NCI-H524 (cell line): ENCODE data around the gene ATP6V0A4.
"Not testable (repeated sequence)": the region's sequence is repeated elsewhere in the genome, so short reads cannot be mapped to it uniquely, and the experiment has no call there.

Source experiments
- DNase-seq, 2 experiments: peaks; one replicate each; lab custom pipeline; 2025; lab: John Stamatoyannopoulos, UW

The ATP6V0A4 gene

DNA sequence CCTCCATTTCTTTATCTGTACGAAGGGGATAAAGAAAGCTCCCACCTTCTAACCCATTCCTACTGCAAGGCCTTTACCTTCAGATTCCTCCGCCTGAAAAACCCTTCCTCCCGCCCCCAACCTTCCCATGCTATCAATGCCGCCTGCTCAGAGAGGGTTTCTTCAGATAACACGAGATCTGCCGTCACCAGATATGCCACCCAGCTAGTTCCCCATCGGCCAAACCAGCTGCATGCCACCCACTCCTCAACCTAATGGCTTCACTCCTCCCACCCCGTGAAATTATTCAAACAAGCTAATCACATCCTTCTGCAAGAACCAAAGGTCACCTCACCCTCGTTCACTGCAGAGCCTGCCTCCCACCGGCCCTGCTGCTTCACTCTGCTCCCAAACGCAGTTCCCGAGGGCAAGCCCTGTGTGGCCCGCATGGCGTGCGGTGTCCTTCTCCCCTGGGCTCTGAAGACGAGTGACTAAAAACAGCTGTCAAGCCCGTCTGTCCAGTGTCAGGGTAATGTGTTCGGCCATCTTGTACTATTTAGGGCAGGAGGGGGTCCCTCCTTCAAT is 47.0 kb downstream of the ATP6V0A4 start:
- no peak for DNase-seq

DNA sequence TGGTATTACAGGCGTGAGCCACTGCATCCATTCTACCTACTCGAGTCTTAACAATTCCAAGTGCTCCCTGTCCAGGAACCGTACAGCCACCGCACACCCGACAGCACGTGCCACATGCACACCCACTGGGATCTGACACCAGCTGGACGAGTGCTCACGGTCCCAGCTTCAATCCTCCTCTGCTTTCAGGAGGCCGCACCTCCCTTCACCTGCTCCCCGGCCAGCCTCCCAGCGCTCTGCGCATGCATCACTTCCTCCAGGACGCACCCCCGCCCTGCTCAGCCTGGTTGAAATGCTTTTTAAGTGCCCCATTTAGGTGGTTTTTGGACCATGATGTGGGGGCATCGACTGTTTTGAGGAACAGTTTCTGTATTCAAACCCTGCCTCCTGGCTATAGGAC is 47.5 kb downstream of the ATP6V0A4 start:
- DNase-seq, result no peak

DNA sequence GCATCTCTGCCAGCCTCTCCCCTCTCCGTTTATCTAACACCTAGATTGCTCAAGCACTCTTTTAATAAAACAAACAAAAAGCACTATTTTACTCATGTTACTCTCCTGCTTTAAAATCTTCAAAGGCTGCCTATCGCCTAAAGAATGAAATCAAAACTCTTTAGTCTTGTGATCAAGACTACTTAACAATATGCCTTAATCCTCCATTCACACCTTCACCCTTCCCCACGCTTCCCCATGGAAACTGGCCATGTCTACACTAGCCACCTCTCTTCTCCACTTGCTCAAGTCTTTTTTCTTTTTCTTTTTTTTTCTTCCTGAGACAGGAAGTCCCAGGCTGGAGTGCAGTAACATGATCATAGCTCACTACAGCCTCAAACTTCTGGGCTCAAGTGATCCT is 48.0 kb downstream of the ATP6V0A4 start:
- DNase-seq, result no peak

DNA sequence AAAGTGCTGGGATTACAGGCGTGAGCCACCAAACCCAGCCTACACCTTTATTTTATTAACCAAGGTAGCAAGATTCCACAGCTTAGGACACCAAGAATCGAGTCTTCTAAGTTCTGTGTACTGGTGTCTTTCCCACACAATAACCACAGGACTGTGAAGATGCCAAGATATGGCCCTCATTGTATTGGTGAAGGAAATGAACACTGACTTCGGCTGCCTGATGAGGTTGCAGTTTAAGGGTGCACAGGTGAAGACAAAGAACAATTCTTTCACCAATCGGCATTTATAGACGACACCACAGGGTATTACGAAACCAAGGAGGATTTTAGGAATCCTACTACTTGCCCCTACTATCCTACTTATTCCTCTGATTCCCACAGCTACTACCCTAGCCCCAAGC is 49.3 kb downstream of the ATP6V0A4 start:
- no peak for DNase-seq

DNA sequence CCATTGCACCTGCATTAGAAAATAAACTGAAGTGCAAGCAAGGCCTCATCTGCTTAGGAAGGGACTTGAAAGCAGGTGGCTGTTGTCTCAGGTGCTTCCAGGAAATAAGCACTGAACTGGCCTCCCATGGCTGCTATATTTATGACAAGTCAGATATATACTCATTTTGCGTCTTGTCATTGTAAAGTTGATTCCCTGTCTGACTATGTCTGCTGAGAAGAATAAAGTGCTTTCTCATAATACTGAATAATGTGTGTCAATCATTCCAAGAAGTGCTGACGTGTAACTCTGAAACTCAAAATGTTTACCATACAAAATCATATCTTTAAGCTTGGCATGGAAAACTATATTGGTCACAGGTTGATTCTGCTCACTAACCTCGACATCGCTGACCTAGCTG is 51.9 kb downstream of the ATP6V0A4 start:
- DNase-seq, result no peak

DNA sequence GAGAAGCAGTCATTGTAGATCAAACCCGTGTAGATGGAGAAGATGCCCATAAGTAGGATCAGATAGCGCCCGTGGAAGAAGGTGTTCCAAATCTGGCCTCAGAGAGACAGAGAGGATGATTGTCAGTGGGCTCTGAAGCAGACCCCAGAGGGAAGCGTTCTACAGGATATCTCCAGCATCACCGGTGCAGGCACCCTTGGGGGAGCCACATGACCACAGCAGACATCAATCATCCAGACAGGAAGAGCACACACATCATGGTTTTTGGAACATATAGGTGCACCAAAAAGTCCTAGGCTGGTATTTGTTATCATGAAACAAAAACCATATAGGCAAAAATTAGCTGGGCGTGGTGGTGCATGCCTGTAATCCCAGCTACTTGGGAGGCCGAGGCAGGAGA is 52.8 kb downstream of the ATP6V0A4 start:
- DNase-seq, result no peak

DNA sequence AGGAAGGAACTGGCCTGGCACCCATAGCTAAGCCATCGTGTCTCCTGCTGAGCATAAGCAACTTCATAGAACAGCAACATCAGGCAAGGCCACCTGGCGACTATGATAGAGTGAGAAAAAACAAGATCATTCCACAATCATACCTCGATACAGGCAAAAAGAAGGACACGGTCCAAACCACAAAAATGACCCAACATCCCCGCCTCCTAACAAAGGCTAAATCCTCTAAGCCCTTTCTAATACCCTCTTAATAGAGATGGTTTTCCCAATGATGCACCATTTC is 56.6 kb downstream of the ATP6V0A4 start:
- DNase-seq, result no peak

DNA sequence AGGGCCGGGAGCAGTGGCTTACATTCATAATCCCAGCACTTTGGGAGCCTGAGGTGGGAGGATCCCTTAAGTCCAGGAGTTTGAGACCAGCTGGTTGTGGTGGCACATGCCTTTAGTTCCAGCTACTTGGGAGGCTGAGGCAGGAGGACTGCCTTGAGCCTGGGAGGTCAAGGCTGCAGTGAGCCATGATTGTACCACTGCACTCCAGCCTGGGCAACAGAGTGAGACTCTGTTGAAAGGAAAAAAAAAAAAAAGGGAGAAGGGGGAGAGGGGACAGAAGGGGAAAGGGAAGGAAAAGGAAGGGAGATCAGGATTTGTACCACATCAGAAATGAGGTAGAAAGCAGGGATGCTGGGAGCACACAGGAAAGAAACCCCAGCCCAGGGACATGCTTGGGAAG is 58.1 kb downstream of the ATP6V0A4 start:
- DNase-seq, result no peak

DNA sequence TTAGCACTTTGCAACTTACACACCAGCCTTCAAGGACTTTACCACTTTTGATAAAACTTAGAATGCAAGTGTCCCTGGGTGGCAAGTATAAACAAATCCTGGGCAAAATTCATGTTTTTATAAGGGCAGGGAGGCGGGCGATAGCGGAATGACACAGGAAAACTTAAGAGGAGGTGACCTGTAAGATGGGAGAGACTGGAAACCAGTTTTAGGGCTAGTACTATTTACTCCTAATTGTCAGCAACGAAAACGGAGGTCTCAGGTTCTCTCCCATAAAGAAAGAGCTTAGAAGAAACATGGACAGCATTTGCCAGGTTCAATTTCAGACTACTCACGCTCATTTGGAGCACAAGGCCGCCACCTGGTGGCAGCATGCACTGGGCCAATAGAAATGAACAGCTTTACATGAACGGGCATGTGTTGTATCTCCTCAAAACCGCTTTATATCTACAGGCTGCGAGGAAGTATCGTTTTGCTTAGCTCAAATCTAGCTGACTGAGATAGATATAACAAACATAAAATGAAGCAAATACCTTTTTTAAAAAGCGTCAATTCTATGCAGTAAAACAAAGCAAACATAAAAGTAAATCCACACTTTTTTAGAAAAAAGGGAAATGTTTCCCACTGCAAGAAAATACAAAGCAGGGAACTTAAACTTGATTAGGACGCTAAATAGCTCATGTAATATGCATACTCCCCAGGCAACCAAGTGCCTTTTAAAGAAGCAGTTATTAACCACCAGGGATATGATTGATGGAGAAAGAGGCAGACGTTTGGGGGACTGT is 59.3 kb downstream of the ATP6V0A4 start:
- DNase-seq, result peak; percentile 65 to 91

DNA sequence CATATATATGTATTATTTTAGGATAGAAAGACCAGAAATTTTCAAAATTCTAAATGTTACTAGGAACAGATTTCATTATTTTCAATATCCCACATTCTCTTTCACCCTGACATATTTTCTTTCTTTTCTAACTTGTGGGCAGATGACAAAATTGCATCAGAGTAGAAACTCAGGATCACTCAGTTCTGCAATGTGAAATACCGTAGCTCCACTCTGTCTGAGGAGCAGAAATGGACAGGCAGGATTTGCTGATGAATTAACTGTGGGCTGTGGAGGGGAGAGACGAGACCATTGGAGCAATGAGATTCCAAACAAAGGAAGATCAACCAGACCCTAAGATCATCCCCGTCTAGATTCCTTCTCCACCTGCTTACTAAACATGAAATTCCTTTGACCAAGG is 59.9 kb downstream of the ATP6V0A4 start:
- no peak for DNase-seq

DNA sequence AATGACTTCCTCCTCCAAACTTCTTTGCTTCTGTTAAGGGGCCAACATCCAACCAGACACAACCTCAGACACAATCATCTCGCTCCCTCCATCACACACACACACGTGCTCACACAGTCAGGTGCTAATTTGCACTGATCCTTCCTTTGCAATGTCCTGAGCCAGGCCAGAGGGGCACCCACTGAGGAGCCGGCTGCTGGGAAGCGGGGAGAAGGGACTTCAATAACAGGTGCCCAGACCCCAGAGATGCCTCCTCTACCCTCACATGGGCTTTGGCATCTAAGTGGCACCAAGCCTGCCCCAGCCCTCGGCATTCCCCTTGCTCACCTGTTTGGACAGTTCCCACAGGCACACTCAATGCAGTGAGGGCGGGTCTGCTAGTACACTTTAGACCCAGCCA is 62.6 kb downstream of the ATP6V0A4 start:
- DNase-seq, result no peak

DNA sequence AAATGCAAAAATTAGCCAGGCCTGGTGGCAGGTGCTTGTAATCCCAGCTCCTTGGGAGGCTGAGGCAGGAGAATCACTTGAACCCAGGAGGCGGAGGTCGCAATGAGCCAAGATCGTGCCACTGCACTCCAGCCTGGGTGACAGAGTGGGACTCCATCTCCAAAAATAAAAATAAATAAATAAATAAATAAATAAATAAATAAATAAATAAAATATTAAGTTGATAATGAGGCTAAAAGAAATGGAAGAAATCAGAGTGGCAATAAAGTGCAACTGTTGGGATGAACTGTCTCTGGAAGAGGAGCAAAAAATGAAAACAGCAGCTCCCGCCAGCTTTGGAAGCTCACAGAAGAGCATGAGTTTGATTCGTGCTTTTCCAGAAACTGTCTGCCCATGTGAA is 66.3 kb downstream of the ATP6V0A4 start:
- not testable (repeated sequence) for DNase-seq

DNA sequence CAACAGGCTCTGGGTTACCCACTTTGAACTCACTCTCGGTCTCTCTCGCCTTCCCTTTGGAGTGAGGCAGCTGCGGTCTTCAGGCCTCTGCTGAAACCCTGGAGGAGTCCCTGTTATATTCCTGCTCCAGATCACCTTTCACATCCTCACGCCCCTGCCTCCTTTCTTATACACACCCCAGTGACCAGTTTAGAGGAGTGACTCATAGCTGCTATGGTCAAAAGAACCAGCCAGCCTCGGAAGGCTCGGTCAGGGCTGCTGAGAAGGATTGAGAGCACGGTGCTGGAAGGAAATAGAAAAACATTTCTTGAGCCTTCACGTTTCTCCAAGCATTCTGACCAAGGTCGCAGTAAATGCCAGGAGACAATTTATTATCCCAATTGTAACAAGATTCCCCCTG is 68.6 kb downstream of the ATP6V0A4 start:
- no peak for DNase-seq

DNA sequence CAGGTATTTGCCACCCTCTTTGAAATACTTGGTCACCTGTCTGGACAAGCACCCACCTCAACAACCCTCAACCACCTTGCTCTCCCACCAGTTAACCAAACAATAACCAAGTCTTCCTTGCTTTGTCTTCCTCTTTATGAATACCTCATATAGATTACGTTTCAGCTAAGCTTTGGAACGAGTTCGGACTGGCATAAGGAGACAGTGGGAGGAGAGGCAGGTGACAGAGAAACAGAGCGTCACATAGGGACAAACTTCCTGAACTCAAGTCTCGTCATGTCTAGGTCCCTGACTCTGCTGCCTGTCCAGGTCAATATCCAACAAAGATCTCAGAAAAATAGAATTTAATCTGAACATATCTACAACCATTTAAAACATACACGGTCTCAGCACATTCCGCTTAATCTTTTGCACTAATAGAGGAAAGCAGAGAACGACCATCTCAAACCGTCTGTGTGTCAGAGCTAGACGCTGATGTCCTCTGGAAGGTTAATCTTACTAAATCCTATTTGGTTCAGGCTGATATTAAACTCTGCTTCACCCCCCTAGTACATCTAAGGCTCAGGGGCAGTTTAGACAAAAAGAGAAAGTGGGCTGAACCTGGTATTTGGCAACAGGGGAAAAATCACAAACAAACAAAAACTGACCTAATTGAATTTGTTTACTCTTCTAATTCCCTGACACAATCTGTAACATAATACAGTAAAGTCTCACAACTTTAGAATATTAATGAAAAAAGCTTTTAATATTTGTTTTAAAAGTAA is 70.5 kb downstream of the ATP6V0A4 start:
- peak in 1 of 2 experiments; percentile 13 for DNase-seq

DNA sequence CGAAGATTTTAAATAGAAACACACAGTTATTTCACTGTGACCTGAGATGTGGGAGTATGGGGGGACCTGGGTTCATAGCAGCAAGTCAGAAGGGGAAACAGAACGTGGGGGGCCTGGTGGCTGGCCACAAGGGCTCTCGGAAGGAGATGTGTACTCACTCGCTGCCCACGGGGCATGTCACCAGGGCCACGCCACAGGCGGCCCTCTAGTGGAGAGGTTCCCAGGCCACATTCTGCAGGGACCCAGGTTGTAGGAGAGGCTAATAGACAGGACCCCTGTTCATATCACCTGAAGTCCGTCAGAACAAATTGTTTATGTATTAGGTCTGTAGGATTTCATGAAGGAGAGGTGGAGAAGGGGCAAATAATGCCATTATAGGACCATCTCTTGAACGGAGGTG is 71.7 kb downstream of the ATP6V0A4 start:
- no peak for DNase-seq

DNA sequence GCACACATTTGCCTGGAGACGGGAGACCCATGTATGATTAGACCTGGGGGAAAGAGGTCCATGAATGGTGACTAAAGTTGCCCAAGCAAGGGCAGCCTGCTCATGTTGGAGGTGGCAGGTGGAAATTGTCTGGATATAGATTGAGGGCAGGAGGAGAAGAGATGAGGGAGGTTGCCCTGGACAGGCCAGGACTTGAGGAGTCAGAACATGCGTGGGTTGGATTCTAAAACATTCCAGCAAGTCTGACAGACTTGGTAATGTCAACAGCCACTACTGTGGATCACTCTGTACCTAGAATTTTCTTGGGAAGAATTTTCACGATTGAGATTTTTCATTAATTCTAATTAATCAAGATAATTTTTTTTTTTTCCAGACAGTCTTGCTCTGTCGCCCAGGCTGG is 77.7 kb downstream of the ATP6V0A4 start:
- DNase-seq, result no peak

DNA sequence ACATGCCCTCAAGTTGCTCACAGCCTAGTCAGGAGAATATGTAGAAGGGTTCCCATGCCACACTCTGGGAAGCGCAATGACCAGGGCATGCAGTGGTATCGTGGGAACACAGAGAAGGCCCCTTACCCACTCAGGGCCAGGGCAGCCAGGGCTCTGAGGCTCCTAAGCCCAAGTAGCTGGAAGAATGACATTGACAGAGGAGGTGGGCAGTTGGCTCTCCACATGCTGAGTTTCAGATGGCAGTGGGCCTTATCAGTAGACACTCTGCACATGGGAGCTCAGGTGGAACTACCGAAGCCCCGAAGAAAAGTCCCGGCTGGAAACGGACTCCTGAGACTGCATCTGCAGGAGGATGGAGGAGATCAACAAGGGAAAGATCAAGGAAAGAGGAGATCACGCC is 81.1 kb downstream of the ATP6V0A4 start:
- DNase-seq, result no peak

DNA sequence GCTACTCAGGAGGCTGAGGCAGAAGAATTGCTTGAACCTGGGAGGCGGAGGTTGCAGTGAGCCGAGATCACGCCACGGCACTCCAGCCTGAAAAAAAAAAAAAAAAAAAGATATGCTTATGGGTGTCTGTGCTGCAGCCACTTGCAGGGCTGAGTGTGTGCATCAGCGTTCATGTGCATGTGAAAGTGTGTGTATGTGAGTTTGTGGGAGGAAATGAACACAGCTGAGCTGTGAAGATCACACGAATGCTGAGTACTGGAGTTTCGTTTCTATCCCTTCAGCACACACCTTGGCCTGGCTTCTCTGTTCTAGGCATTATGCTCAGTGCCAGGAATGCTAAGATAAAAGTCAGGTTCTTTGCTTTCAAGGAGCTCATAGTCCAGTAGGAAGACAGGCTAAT is 84.8 kb downstream of the ATP6V0A4 start:
- DNase-seq, result no peak

DNA sequence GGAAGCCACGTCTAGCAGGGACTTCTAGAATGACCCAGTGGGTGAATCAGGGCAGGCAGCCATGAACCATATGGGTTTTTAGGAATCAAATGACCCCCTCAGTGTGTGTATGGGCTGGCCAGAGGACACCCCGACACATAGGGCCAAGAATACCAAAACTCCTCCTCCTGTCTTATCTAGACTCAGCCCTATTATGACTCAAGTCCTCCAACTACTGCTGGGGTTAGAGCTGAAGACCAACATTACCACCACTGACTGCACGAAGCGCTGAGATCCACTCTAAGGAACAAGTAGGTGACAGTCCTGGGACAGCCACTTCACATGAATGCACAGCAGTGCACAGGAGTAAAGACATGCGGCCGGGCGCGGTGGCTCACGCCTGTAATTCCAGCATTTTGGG is 85.3 kb downstream of the ATP6V0A4 start:
- DNase-seq, result no peak

DNA sequence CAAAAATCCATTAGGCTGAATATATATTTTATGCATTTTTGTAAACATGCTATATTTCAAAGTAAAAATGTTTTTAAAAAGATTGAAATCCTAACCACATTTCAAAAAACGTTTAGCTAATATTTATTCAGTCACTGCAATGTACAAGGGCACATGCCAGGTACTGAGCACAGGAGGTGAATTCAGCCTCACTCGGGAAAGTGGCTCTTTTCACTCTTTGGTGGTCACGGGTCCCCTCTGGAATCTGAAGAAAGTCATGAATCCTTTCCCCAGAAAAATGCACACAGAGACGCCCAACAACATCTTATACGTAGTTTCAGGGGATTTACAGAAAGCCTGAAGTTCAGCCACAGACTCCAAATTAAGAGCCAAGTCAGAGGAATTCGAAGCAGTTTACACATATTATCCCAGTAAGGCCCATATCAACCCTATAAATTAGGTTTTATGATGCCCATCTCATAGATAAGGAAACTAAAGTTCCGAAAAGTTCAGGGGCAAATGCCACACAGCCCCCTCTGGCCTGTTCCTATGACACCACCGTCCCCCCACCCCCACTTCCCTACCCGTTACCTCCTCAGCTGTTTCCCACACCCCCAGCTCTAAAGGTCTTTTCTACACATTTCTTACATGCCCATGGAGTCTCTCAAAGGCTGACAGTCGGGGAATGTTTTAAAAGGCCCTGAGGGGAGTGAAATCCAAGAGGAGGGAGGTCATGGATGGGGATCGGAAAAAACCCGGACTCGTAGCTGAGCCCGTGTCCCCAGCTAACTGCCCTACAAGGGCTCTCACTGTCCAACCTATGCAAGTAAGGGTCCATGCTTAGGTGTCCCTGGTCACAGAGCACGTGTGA is 87.2 kb downstream of the ATP6V0A4 start:
- DNase-seq, result no peak

DNA sequence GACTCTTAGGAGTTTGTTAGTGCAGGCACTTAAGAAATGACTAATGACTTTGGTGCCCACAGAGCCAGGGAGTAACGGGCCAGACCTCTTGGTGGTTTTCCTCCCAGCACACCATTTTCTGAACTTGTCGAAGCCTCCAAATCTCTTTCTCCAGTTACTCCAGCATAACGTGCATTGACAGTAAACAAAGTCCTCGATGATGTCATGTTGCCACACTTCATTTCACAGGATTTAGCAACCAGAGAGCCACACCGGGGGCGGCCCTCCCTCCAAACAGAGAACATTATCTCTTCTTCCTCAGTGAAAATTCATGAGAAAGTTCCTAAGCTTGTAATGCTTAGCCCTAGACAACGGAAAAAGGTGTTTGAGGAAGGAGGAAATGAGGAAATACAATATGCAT is 92.8 kb downstream of the ATP6V0A4 start:
- no peak for DNase-seq

DNA sequence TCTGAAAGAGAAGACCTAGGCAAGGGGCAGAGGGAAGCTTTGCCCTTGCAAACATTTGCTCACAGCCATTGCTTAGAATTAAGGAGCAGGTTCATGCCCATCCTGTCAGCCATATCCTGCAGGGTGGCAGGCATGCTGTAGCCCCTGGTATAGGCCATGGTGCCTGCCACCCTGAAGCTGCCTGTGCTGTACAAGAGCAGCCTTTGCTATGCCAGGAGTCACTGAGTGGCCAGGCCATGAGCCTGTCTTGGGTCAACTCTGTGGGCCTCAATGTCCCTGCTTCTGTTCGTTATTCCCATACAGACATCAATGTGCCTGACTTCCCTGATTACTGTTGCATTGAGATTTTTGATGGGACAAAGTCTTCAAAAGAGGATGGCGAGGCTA is 96.5 kb downstream of the ATP6V0A4 start:
- no peak for DNase-seq
